Skeletal muscle satellite cell (primary cell): ENCODE measurements around the gene TNFSF13.
A peak's percentile ranks its signal among the peaks of the same experiment; 100 is the strongest.

Experiments
- H3K27me3 ChIP-seq: 2 replicates; pipeline ENCODE4 v1.7.0; 2013; ENCODE audit warnings: low read length; ENCODE audit not compliant: control insufficient read depth, insufficient read depth
- H3K36me3 ChIP-seq: 2 replicates; pipeline ENCODE4 v1.7.0; 2013; ENCODE audit warnings: mild to moderate bottlenecking, control low read depth, low read length; ENCODE audit not compliant: insufficient read depth
- H3K4me1 ChIP-seq: 2 replicates; pipeline ENCODE4 v1.7.0; 2013; ENCODE audit warnings: low read length; ENCODE audit not compliant: control insufficient read depth, insufficient read depth
- H3K4me2 ChIP-seq: 2 replicates; pipeline ENCODE4 v1.7.0; 2013; ENCODE audit warnings: mild to moderate bottlenecking, low read length
- H3K4me3 ChIP-seq: 2 replicates; pipeline ENCODE4 v1.7.0; 2013; ENCODE audit warnings: low read length
- H3K9ac ChIP-seq: 2 replicates; pipeline ENCODE4 v1.7.0; 2013; ENCODE audit warnings: mild to moderate bottlenecking, low read depth, low read length, moderate library complexity
- H3K9me3 ChIP-seq: replicated peaks from 2 replicates; pipeline ENCODE4 v1.7.0; 2013; ENCODE audit warnings: mild to moderate bottlenecking, control low read depth, low read length

TNFSF13 gene

DNA sequence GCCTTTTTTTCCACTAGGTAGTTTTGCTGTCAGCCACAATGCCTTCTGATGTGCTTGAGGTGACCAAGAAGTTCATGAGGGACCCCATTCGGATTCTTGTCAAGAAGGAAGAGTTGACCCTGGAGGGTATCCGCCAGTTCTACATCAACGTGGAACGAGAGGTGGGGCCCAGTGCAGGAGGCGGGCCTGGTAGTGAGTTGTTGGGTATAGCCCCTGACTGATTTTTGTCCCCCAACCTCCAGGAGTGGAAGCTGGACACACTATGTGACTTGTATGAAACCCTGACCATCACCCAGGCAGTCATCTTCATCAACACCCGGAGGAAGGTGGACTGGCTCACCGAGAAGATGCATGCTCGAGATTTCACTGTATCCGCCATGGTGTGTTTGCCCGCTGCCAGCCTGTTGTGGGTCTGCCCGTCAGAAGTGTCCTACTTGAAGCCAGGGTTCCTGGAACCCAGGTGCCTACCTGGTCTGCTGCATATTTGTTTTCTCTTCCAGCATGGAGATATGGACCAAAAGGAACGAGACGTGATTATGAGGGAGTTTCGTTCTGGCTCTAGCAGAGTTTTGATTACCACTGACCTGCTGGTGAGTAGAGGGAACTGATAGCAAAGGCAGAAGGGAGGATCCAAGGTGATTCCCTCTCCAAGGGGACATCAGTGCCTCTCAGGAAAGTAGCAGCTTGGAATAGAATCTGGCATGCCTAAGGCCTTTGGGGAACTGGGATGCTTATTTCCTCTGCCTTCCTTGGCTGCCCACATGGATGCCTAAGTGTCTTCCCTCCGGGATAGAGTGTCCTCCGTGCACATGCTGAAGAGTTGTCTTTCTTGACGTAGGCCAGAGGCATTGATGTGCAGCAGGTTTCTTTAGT, 19.0 kb downstream of the TNFSF13 start:
- H3K27me3 ChIP-seq: no peaks in the 10 kb centered on the region
- H3K4me2 ChIP-seq: peak overlapping the region; percentile 28
- H3K4me1 ChIP-seq: peaks cover 68% of the 10 kb centered on the region
- H3K4me3 ChIP-seq: no peak overlapping the region
- H3K36me3 ChIP-seq: peaks cover 72% of the 10 kb centered on the region
- H3K9ac ChIP-seq: no peak overlapping the region
- H3K9me3 ChIP-seq: no peaks in the 10 kb centered on the region

GRCh38 chr17:7579001-7579833, 20.7 kb downstream of the TNFSF13 start, which contains the start of gene CD68:
CD68 (plus strand) TSS chr17:7579638; CDS start chr17:7579678, 40 bp downstream.
- Histone ChIP-seq H3K4me2 (peak within 1 kb of the TSS; percentile 55), H3K9ac (peak within 1 kb of the TSS; percentile 55), H3K4me3 (peak within 1 kb of the TSS; percentile 29), H3K9me3 (no peaks in the 10 kb centered on the region), H3K36me3 (peaks cover 58% of the 10 kb centered on the region), H3K4me1 (peaks cover 78% of the 10 kb centered on the region), H3K27me3 (no peaks in the 10 kb centered on the region)

DNA sequence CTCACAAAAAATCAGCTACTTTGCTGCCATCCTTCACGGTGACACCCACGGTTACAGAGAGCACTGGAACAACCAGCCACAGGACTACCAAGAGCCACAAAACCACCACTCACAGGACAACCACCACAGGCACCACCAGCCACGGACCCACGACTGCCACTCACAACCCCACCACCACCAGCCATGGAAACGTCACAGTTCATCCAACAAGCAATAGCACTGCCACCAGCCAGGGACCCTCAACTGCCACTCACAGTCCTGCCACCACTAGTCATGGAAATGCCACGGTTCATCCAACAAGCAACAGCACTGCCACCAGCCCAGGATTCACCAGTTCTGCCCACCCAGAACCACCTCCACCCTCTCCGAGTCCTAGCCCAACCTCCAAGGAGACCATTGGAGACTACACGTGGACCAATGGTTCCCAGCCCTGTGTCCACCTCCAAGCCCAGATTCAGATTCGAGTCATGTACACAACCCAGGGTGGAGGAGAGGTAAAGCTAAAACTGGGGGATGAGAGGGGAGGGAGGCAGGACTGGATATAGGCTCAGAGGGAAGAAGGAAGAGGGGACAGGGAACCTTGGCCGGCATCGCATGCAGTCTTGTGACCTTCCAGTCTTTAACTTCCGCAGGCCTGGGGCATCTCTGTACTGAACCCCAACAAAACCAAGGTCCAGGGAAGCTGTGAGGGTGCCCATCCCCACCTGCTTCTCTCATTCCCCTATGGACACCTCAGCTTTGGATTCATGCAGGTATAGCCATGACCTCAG, 21.5 kb downstream of the TNFSF13 start:
- H3K4me1 ChIP-seq: peaks cover 74% of the 10 kb centered on the region

GRCh38 chr17:7580604-7581575, 22.3 kb downstream of the TNFSF13 start:
- Histone ChIP-seq H3K27me3 (no peaks in the 10 kb centered on the region), H3K36me3 (peaks cover 42% of the 10 kb centered on the region)

More for the DNA sequence above, 21.5 kb downstream of the TNFSF13 start:
- Histone ChIP-seq H3K4me3 (peak overlapping the region; percentile 29), H3K9ac (peak overlapping the region; percentile 55), H3K9me3 (no peaks in the 10 kb centered on the region), H3K27me3 (no peaks in the 10 kb centered on the region), H3K36me3 (peaks cover 50% of the 10 kb centered on the region), H3K4me2 (peak overlapping the region; percentile 46)

DNA sequence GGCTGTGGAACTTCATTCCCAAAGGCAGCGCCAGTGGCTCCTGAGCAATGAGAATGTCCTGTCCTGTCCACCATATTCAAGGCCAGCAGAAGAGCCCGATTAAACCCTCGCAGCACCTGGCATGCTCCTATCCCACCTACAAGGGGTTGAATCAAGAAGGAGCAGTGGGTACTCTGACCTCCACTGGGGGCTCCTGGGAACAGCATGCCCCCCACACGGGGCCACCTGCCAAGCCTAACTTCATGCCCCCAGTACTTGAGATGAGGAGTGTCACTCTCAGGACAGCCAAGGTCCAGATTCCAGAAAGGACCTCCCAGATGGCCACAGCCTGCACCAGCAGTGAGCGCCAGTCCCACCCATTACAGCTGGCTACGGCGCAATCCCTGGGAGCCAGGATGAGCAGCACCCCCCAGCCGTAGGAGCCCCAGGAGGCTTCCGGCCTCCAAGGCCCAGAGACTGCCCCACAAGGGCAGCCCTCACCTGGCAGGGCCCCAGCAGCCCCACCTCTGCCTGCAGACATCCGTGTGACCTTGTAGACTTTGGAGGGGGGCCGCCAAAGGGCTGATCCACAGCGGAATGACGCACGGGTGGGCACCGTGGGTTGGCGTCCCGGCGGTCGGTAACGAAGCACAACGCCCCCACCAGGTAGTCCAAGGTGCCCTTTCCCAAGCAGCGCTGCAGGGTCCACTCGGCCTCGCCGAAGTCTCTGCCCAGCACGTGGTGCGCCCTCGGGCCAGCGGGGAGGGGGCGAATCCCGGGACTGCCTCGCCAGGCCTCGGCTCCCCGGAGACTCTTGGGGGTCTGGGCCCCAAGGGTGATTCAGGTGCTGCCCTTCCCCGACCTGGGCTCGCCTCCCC, 24.1 kb downstream of the TNFSF13 start:
- no peaks in the 10 kb centered on the region for H3K9me3 ChIP-seq
- H3K9ac ChIP-seq: peak overlapping the region; percentile 97
- peak overlapping the region; percentile 72 for H3K4me2 ChIP-seq
- peaks cover 24% of the 10 kb centered on the region for H3K36me3 ChIP-seq
- H3K4me1 ChIP-seq: peaks cover 62% of the 10 kb centered on the region
- peak overlapping the region; percentile 89 for H3K4me3 ChIP-seq
- no peaks in the 10 kb centered on the region for H3K27me3 ChIP-seq

More at GRCh38 chr17:7580604-7581575, 22.3 kb downstream of the TNFSF13 start:
- no peak overlapping the region for H3K9ac ChIP-seq
- peaks cover 65% of the 10 kb centered on the region for H3K4me1 ChIP-seq
- no peak overlapping the region for H3K4me2 ChIP-seq
- H3K9me3 ChIP-seq: no peaks in the 10 kb centered on the region
- H3K4me3 ChIP-seq: no peak overlapping the region

- no peaks in the 10 kb centered on the region for H3K9me3 ChIP-seq
- peaks cover 63% of the 10 kb centered on the region for H3K4me1 ChIP-seq
- peak within 1 kb of the TSS; percentile 89 for H3K4me3 ChIP-seq
- peak within 1 kb of the TSS; percentile 92 for H3K4me2 ChIP-seq
- H3K9ac ChIP-seq: peak within 1 kb of the TSS; percentile 97
- peaks cover 19% of the 10 kb centered on the region for H3K36me3 ChIP-seq
- H3K27me3 ChIP-seq: no peaks in the 10 kb centered on the region
These were observed 24.9 kb downstream of the TNFSF13 start, which contains the start of gene MPDU1 for GRCh38 chr17:7583253-7584109. MPDU1 (plus strand) TSS chr17:7583852; CDS start chr17:7583863, 11 bp downstream.

DNA sequence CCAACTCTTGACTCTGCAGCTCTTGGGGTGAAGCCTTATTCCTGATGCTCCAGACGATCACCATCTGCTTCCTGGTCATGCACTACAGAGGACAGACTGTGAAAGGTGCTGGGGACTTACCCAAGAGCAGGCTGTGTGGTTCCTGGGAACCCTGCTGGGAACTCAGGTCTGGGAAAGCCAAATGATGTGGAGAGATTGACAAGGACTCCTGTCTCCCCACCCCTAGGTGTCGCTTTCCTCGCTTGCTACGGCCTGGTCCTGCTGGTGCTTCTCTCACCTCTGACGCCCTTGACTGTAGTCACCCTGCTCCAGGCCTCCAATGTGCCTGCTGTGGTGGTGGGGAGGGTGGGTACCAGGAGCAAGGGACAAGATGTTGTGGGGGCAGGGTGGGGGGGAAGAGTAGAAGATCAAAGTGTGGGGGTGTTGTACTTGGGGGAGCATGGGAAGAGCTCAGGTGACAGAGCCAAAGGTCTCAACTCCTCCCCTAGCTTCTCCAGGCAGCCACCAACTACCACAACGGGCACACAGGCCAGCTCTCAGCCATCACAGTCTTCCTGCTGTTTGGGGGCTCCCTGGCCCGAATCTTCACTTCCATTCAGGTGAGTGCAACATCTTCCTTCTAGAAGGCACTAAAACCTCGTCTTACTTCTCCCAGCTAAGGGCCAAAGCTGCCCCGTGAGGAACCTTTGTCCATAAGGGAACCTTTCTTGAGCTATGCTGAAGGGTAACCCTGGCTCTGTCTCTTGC, 28.3 kb downstream of the TNFSF13 start:
- H3K27me3 ChIP-seq: no peaks in the 10 kb centered on the region
- H3K4me1 ChIP-seq: peaks cover 68% of the 10 kb centered on the region
- no peak overlapping the region for H3K4me2 ChIP-seq
- no peak overlapping the region for H3K9ac ChIP-seq
- H3K4me3 ChIP-seq: no peak overlapping the region
- H3K36me3 ChIP-seq: peaks cover 24% of the 10 kb centered on the region
- H3K9me3 ChIP-seq: no peaks in the 10 kb centered on the region

GRCh38 chr17:7587420-7588151, 29.0 kb downstream of the TNFSF13 start:
- no peaks in the 10 kb centered on the region for H3K9me3 ChIP-seq
- no peaks in the 10 kb centered on the region for H3K27me3 ChIP-seq
- peaks cover 60% of the 10 kb centered on the region for H3K4me1 ChIP-seq
- peak overlapping the region; percentile 26 for H3K4me2 ChIP-seq
- peaks cover 28% of the 10 kb centered on the region for H3K36me3 ChIP-seq
- H3K4me3 ChIP-seq: no peak overlapping the region
- H3K9ac ChIP-seq: peak overlapping the region; percentile 14
